Activated CD4-positive, alpha-beta T cell treated with anti-CD3 and anti-CD28 coated beads, Interleukin-2, Interleukin-4, amounts not matched to agents 100 ng/mL and 50 ng/mL, durations not matched to agents 16 hours and 8 hours (primary cell): ENCODE results near the gene ZNF860.

Experiments
- DNase-seq: peaks from one replicate; pipeline ENCODE4 v3.0.0-alpha.2; 2020; ENCODE audit warnings: low spot score

Gene ZNF860

DNA sequence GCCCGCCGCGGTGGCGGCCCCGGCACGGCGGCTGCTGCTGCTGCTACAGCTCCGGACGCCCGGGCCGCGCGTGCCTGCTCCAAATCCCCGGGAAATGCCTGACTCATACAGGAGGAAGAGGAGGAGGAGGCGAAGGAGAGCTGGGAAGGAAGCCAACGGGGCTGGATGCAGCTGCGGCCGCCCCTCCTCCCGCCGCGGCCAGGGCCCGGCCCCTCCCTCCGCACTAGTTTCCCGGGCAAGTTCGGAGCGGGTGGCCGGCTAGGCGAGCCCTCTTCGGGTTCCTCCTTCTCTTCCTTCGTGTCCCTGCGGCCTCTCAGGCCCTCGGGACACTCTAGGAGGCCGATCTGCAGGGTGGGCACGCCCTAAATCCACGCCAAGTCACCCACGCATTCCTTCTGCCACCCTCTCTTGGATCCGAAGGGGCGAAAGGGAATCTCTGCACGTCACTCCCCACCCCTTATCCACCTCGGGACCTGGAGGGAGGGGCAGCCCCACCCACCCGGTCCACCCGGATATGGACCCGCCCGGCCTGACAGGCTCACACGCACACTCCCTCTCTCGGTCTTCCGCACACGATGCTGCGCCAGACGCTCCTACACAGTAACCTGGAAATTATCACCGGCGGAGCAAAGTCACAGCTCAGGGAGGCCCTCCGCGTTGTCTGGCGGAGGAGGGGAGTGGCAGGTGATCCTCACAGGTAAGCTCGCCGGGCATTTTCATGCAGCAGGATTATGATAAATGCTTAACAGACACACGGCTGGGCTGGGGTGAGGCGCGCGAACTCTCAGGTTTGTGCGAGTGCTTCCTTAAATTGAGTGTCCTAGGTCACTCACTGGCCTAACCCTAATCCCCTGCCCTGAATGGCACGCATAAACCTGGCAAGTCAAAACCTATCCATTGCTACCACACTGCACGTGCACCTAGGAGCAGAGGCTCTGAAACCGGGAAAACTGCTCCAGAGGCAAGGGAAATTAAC, at the start of gene ZNF860, which contains the start of gene OSBPL10:
Gene ZNF860 (plus strand): TSS at position 545 of the 976 bp plus-strand sequence. CDS start 7,330 bp downstream, outside the sequence.
Gene OSBPL10 (minus strand): TSS at position 57 of the 976 bp plus-strand sequence. CDS start 83 bp downstream, outside the sequence.
- peak; percentile 36 for DNase-seq

DNA sequence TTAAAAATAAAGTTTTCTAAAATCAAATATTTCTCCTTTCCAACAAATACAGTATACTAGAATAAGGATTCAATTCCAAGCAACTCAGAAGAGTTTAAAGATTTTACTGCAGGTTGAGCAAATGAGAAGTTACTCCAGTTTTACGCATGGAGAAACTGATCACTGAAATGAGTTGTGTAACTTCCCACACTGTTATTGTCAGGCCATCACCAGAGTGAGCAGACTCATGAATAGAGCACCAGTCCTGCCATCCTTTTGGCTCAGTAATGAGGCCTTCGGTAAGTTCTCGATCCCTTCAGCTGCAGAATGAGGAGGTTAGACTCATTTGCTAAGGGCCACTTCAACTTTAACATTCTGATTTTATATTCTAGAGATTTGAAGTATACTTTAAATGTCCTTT, 48.6 kb upstream of the ZNF860 start:
- no peak for DNase-seq

DNA sequence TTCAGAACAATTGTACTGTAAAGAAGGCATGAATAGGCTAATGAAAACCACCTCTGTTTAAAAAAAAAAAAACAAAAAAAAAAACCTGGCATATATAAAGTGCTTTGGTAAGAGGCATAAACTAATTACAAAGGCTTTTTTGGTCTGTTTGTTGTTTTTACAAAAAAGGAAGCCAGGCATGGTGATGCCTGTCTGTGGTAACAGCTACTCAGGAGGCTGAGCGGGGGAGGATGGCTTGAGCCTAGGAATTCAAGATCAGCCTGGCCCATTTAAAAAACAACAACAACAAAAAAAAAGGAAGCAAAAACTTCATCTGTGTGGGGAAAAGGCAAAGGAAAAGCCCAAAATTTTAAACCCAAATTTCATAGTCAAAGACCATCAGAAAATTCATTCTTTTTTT, 47.5 kb upstream of the ZNF860 start:
- DNase-seq, result no peak

DNA sequence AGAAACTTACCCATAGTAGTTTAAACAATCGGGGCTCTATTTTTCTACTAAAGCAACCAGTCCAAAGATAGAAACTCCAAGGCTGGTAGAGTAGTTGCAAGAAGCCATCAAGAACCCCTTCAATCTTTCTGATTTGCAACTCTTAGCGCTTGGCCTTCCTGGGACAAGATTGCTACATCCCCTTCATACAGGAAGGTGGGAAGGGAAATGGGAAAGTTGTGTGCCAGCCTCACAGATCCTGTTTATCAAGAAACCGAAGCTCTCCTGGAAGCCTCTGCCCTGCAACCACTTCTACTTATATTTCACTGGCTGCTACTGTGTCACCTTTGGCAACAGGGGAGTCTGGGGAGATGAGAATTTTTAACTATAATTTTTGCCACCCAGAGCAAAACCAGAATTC, 46.7 kb upstream of the ZNF860 start:
- DNase-seq, result no peak

DNA sequence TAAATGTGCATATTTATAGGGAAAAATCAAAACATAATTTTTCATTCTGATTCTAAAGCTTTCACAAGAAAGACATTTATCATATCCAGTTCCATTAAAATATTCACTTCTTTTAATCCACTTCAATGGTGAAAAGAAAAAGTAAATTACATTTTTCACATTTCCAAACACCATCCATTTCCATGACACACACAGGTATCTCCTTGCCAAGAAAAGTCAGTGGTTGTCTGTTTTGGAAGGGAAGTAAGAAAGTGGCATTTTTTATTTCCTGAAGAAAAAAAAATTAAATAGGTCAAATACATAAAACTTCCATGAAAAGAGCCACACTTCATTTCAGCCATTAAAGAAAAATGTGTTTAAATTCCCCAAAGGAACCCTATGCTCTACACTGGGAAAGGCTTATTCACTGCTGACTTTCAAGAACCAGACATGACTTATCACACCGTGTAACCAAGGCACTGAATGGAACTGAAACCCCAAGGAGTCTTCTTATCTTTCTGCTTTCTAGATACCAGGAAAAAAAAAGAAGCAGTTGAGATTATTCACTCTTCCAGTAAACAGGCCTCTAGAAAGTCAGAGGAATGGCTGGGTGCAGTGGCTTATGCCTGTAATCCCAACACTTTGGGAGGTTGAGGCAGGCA, 45.0 kb upstream of the ZNF860 start:
- DNase-seq, result no peak

DNA sequence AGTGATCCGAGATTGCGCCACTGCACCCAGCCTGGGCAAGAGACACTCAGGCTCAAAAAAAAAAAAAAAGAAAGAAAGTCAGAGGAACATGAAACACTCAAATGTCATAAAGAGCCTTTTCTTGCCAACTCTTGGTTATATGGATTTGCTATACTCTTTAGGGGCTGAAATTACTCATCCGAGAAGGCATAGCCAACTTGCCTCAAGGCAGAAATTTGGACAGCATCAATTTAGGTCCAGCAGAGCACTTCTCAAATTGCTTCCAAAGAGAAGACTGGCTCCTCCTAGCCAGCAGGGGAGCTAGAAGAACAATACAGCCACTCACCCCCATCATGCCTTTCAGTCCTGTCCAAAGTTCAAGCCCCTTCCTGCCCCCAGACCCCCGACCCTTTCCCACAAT, 44.3 kb upstream of the ZNF860 start:
- DNase-seq, result no peak

DNA sequence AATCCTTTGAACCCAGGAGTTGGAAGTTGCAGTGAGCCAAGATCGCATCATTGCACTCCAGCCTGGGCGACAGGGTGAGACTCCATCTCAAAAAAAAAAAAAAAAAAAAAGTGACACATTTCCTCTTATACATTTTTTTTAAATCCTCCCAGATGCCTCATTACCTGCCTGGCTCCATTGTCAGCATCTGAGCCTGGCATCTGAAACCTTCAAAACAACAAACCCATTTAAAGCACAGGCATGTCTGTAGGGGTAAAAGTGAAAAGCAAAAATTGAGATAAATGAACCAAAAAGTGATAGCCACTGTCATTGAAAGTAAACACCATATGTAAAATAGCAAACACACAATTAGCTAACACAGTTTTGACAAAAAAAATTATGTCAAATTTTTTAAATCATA, 39.1 kb upstream of the ZNF860 start:
- no peak for DNase-seq

DNA sequence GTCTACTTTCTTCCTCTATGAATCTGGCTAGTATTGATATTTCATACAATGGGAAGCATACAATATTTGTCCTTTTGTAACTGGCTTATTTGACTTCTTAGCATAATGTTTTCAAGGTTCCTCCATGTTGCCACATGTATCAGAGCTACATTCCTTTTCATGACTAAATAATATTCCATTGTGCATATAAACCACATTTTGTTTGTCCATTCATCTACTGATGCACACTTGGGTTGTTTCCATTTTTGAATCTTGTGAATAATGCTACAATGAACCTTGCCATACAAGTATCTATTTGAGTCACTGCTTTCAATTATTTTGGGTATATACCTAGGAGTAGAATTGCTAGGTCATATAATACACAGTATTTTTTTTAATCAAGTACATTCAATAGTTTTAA, 38.5 kb upstream of the ZNF860 start:
- DNase-seq, result no peak

DNA sequence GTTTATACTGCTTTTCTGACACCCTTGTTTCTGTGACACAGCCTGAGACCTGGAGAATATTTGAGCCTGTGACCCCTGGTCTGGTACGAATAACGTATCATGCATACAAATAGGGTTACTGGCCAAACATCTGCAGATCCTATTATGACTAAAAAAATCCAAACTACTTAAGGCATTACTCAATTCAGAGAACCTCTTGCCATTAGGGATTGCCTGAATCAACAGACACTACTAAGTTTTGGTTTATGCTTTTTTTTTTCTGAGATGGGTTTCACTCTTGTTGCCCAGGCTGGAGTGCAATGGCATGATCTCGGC, 35.9 kb upstream of the ZNF860 start:
- DNase-seq, result no peak

DNA sequence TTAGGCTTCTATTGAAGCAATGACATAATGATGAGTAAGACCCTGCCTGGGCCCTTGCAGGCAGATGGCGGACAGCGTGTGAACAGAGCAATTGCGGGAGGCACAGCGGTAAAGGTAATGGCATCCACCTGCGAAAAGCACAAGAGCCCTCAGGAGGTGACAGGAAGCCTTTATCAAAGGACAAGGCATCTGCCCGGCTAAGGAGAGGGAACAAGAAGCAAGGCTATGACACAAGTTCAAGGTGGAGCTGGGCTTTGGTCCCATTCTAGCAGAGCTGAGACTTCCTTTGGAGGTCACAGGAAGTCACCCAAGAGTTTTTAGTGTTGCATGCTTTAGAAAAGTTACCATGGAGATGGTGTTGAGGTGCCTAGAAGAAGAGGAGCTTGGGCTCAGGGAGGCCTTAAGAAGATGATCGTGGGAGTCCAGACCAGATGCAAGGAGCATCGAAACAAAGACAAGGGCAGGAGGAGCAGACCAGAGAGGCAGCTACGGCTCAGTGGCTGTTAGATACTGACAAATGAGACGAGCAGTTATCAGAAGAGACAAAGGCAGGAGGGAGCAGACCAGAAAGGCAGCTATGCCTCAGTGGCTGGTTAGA, 35.0 kb upstream of the ZNF860 start:
- no peak for DNase-seq

DNA sequence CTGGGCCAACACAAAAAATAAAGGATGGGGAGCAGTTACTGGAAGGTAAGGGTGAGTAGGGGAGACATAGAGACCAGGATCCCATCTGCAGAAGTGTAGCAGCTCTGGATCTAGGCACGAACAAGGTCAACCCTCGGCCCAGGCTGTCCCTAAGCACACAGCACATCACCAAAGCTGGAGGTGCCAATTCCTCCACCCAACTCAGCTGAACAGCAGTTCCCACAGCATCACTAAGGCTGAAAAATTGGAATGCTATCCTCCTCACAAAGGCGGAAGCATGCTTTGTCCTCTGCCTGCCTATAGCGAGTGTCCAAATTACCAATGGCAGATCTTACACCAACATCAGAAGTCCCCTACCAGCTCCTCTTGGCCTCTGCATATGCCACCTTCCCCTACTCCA, 34.4 kb upstream of the ZNF860 start:
- DNase-seq, result no peak

DNA sequence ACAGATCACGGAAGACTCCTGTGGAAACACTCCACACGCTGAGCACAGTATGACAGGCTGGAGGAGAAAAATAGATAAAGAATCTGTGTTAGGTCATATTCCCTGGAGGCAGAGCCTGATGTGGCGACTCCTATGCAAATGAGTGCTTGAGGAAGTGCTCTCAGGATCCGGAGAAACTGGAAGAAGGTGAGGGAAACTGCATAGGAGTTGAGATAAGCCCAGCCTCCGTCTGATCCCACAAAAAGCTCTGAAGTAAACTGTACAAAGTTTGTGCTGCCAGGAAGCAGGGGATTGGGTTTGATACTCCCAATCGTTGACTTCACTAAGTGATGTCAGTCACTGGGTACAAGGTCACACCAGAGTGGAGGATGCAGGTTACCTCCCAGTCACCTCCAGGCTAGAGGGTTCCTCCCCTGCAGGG, 33.9 kb upstream of the ZNF860 start:
- DNase-seq, result no peak

DNA sequence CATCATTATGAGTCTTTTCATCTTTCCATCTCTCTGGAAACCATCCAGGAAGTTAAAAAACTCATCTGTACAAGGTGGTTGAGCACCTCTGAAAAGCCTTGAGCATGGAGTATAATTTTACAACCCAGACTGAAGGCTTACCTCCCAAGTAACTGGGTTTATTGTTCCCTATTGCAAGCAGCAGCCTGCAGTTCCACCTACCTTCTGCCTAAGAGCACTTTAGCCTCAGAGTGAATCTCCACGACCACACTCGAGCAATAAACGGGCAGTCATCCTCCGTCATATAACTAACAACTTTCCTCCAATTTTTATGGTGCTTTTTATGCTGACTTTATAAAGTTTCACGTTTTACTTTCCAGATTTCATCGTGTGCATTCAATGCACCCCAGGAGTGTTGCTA, 33.3 kb upstream of the ZNF860 start:
- DNase-seq, result no peak

DNA sequence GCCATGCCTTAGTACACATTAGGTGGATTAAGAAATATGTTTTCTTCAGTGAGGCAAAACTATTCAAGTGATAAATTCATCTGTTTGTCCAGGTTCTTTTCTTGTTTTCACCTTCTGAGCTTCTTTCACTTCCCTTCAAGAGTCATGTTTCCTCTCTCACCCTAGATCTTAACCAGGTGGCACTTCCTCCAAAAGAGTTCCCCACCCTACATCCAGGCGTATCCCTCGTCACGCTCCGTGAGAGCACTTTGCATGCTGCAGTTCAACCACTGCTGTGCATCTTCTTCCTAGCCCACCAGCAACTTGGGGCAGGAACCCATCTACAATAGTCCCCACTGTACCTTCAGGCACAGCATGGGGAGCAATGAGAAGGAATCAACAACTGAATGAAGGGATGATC, 29.3 kb upstream of the ZNF860 start:
- DNase-seq, result no peak

DNA sequence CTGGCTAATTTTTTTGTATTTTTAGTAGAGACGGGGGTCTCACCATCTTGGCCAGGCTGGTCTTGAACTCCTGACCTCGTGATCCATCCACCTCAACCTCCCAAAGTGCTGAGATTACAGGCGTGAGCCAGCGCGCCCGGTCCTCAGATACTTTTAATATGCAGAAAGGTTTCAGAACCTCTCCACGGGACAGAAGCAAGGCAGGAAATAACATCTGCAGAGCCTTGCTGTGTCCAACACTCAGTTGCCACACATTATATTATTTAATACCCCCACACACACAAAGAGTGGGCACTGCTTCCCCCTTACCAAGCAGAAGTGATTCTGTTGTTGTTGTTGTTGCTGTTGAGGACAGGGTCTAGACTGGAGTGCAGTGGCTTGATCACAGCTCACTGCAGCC, 28.5 kb upstream of the ZNF860 start:
- no peak for DNase-seq

DNA sequence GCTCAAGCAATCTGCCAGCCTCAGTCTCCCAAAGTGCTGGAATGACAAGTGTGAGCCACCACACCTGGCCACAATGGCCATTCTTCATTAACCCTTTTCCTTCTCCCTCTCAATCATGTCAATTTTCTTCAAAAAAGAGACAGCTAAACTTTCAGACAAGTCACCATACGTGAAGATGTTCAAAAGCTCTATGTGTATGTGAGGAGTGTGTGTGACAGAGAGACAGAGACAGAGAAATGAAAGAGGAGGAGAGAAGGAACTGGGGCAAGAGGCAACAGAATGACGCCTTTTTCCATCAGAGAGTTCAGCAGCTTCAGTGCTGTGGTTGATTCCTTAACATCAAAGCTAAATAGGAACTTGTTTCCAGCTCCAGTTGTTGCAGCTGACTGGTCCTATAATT, 27.9 kb upstream of the ZNF860 start:
- no peak for DNase-seq

DNA sequence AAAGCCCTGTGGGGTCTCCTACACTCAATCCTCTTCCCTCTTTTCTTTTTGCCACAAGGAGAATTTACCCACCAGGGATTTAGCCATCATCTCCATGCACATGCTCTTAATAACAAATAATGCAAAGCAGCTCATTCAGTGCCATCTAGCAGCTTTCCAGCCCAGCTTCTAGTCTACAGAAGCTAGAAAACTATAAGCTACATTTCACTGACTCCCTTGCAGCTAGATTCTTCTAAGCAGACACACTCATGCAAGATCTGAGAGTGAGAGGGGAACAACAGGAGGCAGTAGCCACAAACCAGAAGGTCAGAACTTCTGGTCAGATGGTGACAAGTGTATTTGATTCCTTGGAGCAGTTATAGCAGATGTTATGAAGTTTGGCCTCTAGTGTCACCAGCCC, 26.0 kb upstream of the ZNF860 start:
- no peak for DNase-seq

DNA sequence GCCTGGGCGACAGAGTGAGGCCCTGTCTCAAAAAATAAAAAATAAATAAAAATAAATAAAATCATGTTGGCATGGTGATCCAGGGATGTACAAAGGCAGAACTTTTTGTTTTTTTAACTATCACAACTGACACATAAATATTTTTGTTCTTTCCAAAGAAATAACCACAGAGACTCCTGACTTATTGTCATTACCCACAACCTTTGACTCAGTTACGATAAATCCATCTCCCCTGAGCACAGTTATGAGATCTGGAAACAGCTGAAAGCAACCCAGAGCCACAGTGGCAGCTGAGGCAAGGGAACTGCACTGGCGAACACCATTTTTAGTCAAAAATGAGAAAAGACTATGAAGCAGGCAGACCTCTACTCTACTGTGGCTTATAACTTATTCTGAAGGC, 24.4 kb upstream of the ZNF860 start:
- no peak for DNase-seq

DNA sequence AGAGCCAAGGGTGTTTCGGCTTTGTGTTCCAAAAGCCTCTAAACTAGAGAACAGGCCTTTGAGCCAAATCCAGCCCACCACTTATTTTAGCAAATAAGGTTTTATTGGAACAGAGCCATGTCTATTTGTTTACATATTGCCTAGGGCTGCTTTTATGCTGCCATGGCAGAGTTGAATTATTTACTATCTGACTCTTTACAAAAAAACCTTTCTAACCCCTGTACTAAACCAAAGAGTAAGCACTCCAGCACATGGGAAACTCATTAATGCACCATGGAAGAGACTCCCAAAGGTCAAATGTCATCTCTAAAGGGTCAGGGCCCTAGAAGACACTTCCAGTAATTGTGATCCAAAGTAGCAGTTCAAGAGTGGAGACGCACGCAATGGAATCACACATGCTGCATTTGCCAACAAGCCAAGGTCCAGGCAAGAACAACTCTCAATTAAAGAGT, 22.8 kb upstream of the ZNF860 start:
- DNase-seq, result no peak

DNA sequence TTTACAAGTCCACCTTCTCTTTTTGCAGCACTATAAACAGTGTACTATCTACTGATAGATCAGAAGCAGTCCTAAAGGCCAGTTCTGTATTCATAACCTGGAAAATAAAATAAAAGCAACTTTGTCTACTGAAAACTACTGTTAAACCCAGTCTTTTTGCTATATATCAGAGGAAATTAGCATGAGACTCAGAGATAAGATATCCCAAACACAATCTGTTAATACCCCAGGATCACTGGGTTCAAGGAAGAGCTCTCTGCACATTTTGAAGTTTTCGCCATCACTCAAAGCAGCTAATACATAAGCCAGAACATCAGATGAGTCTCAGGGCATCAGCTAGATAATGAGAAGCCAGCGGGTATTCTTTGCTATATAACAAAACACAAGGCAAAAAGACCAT, 22.3 kb upstream of the ZNF860 start:
- no peak for DNase-seq

DNA sequence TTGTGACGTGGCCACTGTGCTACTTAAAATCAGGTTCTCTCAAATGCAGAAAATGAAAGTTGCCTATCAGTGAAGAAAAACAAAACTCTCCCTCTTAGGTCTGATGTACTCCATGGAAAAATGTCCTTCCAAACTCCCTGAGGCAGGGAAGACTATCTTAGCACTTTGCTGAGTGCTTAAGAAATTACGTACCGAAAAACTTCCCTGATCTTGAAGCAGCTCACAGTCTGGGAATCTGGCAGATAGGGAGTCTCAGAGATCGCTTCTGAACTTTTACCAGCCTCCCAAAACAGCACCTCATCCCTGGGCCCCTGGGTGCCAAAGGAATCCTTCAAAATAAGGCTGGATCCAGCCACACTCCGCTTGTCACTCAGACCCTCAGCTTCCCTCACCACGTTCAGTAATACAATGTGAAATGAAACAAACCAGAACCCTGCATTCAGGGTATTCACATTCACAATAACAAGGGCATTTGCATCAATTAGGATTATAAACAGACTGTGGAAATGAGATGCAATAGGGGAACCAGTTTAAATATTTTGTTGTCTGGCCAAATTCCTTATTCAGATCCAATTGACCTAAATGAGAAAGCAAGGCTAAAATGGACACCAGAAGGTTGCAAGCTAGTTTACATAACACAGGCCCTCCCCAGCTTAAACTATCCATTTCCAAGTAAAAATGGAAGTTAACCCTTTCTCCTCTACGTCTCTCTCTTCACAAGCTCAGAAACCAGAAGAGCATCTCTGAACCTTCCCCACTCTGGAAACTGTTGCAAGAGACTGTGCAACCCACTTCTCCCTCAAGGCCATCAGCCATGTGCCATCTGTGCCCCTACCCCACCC, 21.4 kb upstream of the ZNF860 start:
- DNase-seq, result no peak

DNA sequence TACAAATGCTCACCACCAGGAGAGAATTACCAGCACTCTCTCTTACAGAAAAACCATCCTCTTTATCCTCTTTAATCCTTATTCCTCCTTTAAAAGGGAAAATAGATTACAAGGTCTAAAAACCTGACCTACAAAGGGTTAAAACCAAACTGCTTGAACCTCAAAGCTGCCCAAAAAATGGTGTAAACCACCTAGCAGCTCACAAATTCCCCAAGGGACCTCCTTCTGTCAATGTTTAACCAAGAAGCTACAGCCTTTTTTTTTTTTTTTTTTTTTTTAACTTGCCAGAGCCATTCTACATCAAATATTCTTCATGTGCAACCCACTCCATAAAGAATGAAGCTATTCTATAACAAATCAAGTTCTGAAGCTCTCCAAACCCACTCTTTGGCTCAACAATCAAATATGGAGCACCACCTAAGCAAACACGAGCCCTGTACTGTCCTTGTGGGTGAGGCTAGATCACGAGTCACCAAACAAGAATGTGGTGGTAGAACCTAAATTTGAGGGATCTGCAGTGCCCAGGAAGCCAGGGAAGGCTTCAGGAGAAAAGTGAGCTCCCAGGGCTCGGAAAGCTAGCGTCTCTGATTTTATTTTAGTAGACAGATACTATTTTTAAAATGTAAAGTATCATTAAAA, 20.6 kb upstream of the ZNF860 start:
- DNase-seq, result no peak
